ENCODE results near the gene CPAMD8. TPM values are rescaled to one million over a fixed set of nuclear protein-coding genes. Genes with fewer than 3 reads are reported as not detected.
"Not testable (repeated sequence)": the region's sequence is repeated elsewhere in the genome, so short reads cannot be mapped to it uniquely, and the experiment has no call there.

Gene CPAMD8
- total and polyA plus RNA-seq, 2 donors (not counting 1 experiment from before 2014, with no cell fraction given), result 1.1 to 2.7 TPM

DNA sequence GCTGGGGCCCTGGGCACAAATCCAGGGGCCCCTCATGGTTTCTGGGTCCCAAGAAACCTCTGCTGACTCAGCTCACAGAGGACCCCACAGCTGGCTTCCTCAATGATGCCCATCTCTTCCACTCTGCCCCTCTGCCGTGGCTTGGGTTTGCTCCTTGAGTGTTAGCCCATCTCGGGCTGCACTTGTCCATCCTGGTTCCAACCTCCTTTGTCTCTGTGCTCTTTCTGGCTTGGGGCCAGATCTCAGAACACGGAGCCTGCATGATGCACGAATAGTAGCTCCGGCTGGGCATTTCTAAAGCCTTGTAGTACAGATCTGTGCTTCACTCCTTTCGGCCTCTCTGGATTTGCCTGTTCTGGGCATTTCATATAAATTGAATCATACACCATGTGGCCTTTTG is 84.0 kb downstream of the CPAMD8 start:
- no peak overlapping the region for H3K4me3 ChIP-seq (ENCODE audit: control extremely low read depth in 1 of 5, extremely low read depth in 1 of 5, insufficient read depth in 1 of 5, low read depth in 2 of 5, low read length in 4 of 5)
- no peak overlapping the region for H3K27ac ChIP-seq (ENCODE audit: low read length in 2 of 2)
- no peak overlapping the region for H3K9ac ChIP-seq (ENCODE audit: low read length)
- 79% methylated on average over 5 of the region's 6 CpGs for WGBS (ENCODE audit: insufficient coverage)
- H3K27me3 Mint-ChIP-seq, result no peaks in the 10 kb centered on the region
- no peak overlapping the region for H3K4me3 Mint-ChIP-seq
- H3K36me3 ChIP-seq (replicated peaks in 1 of 2; ENCODE audit: control extremely low read depth in 1 of 2, control insufficient read depth in 1 of 2, extremely low read depth in 1 of 2, insufficient read depth in 2 of 2, low read length in 1 of 2), result no peaks in the 10 kb centered on the region
- ATAC-seq (ENCODE audit: low read depth), result no peak
- intact Hi-C loops (cut with micrococcal nuclease), result no loop called here
- H3K9me3 Mint-ChIP-seq (ENCODE audit: insufficient read depth), result no peaks in the 10 kb centered on the region
- no peaks in the 10 kb centered on the region for H4K20me1 ChIP-seq (ENCODE audit: control insufficient read depth, insufficient read depth, low read length, poor library complexity, severe bottlenecking)
- H3K79me2 ChIP-seq (ENCODE audit: control insufficient read depth, insufficient read depth, low read length), result no peaks in the 10 kb centered on the region
- no peak for DNase-seq
- TF ChIP-seq, protein P1, sequence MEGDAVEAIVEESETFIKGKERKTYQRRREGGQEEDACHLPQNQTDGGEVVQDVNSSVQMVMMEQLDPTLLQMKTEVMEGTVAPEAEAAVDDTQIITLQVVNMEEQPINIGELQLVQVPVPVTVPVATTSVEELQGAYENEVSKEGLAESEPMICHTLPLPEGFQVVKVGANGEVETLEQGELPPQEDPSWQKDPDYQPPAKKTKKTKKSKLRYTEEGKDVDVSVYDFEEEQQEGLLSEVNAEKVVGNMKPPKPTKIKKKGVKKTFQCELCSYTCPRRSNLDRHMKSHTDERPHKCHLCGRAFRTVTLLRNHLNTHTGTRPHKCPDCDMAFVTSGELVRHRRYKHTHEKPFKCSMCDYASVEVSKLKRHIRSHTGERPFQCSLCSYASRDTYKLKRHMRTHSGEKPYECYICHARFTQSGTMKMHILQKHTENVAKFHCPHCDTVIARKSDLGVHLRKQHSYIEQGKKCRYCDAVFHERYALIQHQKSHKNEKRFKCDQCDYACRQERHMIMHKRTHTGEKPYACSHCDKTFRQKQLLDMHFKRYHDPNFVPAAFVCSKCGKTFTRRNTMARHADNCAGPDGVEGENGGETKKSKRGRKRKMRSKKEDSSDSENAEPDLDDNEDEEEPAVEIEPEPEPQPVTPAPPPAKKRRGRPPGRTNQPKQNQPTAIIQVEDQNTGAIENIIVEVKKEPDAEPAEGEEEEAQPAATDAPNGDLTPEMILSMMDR (IDR thresholded peaks at IDR 0.05), result no peak
- no peak for TF ChIP-seq EZH2 (IDR thresholded peaks at IDR 0.05; ENCODE audit: borderline replicate concordance, insufficient read depth, low read depth, low read length, poor library complexity, severe bottlenecking)
- no peak overlapping the region for H3K27ac Mint-ChIP-seq
- peaks cover 0 to 8% (median 0%) of the 10 kb centered on the region in 3 donors for H3K9me3 ChIP-seq (ENCODE audit: control extremely low read depth in 1 of 3, control insufficient read depth in 2 of 3, insufficient read depth in 1 of 3, low read length in 2 of 3)
- no peak overlapping the region for H3K4me2 ChIP-seq (replicated peaks; ENCODE audit: low read depth, low read length, poor library complexity, severe bottlenecking)
- no peaks in the 10 kb centered on the region for H3K4me1 ChIP-seq (ENCODE audit: control insufficient read depth in 2 of 2, insufficient read depth in 2 of 2, low read length in 2 of 2)
- ChIA-PET CTCF (interaction anchor here (0.7 kb wide), 1 partner anchor 45 kb away, joined by 3 read pairs; no protein-coding TSS in a partner anchor), POLR2A (no interaction called here)
- H3K4me1 Mint-ChIP-seq, result no peaks in the 10 kb centered on the region
- H2AFZ ChIP-seq (ENCODE audit: insufficient read depth, low read depth, low read length, poor library complexity, severe bottlenecking), result no peak overlapping the region
- H3K27me3 ChIP-seq (replicated peaks in 1 of 4; ENCODE audit: control extremely low read depth in 1 of 4, control insufficient read depth in 3 of 4, insufficient read depth in 4 of 4, low read length in 3 of 4), result peaks cover 0 to 5% (median 0%) of the 10 kb centered on the region in 4 experiments

DNA sequence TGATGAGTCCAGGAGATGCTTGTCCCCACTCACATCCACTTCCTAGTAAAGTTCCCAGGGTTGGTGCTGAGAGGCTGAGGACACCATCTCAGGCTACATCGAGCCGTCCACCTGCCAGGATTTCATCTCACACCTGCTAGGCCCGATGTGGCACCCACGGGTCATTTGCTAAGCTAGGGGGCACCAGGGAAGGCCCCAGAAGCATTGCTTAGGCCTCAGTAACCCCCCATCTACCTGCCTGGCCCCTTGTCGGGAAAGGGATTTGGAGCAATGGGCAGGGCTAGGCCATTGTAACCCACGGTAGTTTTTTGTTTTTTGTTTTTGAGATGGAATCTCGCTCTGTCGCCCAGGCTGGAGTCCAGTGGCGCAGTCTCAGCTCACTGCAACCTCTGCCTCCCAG is 86.0 kb downstream of the CPAMD8 start:
- ATAC-seq (ENCODE audit: low read depth) (no peak), DNase-seq (no peak)
- Histone ChIP-seq H3K9me3 (ENCODE audit: control extremely low read depth in 1 of 3, control insufficient read depth in 2 of 3, insufficient read depth in 1 of 3, low read length in 2 of 3) (peaks cover 0 to 17% (median under 1%) of the 10 kb centered on the region in 3 donors), H3K79me2 (ENCODE audit: control insufficient read depth, insufficient read depth, low read length) (no peaks in the 10 kb centered on the region), H3K4me1 (ENCODE audit: control insufficient read depth in 2 of 2, insufficient read depth in 2 of 2, low read length in 2 of 2) (no peaks in the 10 kb centered on the region), H3K27ac (ENCODE audit: low read length in 2 of 2) (no peak overlapping the region), H2AFZ (ENCODE audit: insufficient read depth, low read depth, low read length, poor library complexity, severe bottlenecking) (no peak overlapping the region), H4K20me1 (ENCODE audit: control insufficient read depth, insufficient read depth, low read length, poor library complexity, severe bottlenecking) (no peaks in the 10 kb centered on the region), H3K36me3 (replicated peaks in 1 of 2; ENCODE audit: control extremely low read depth in 1 of 2, control insufficient read depth in 1 of 2, extremely low read depth in 1 of 2, insufficient read depth in 2 of 2, low read length in 1 of 2) (no peaks in the 10 kb centered on the region), H3K4me2 (replicated peaks; ENCODE audit: low read depth, low read length, poor library complexity, severe bottlenecking) (no peak overlapping the region), H3K9ac (ENCODE audit: low read length) (no peak overlapping the region), H3K4me3 (ENCODE audit: control extremely low read depth in 1 of 5, extremely low read depth in 1 of 5, insufficient read depth in 1 of 5, low read depth in 2 of 5, low read length in 4 of 5) (no peak overlapping the region), H3K27me3 (replicated peaks in 1 of 4; ENCODE audit: control extremely low read depth in 1 of 4, control insufficient read depth in 3 of 4, insufficient read depth in 4 of 4, low read length in 3 of 4) (peaks cover 0 to 5% (median 0%) of the 10 kb centered on the region in 4 experiments)
- intact Hi-C loops (cut with micrococcal nuclease), result no loop called here
- no peak for TF ChIP-seq EZH2 (IDR thresholded peaks at IDR 0.05; ENCODE audit: borderline replicate concordance, insufficient read depth, low read depth, low read length, poor library complexity, severe bottlenecking)
- Mint-ChIP-seq H3K27ac (no peak overlapping the region), H3K9me3 (ENCODE audit: insufficient read depth) (peaks cover 3% of the 10 kb centered on the region), H3K27me3 (no peaks in the 10 kb centered on the region), H3K4me1 (no peaks in the 10 kb centered on the region), H3K4me3 (no peak overlapping the region)
- POLR2A ChIA-PET, result no interaction called here
- WGBS (ENCODE audit: insufficient coverage), result 100% methylated on average over 6 of the region's 9 CpGs
- CTCF ChIA-PET, result no interaction called here

DNA sequence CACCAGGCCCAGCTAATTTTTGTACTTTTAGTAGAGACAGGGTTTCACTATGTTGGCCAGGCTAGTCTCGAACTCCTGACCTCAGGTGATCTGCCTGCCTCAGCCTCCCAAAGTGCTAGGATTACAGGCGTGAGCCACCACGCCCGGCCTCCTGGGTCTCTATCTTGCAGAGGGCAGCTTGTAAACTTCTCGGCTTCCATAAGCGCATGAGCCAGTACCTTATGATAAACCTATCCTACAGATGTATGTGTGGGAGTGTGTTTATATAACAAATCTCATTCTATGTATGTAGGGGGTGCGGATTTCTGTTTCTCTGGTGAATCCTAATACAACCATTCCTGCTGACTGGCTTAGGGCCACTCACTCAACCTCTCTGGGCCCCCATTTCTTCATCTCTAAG is 86.5 kb downstream of the CPAMD8 start:
- CTCF ChIA-PET; H3K36me3 ChIP-seq (replicated peaks in 1 of 2; ENCODE audit: control extremely low read depth in 1 of 2, control insufficient read depth in 1 of 2, extremely low read depth in 1 of 2, insufficient read depth in 2 of 2, low read length in 1 of 2); H3K27ac Mint-ChIP-seq; H4K20me1 ChIP-seq (ENCODE audit: control insufficient read depth, insufficient read depth, low read length, poor library complexity, severe bottlenecking); H3K4me2 ChIP-seq (replicated peaks; ENCODE audit: low read depth, low read length, poor library complexity, severe bottlenecking); intact Hi-C loops (cut with micrococcal nuclease); H3K4me3 Mint-ChIP-seq; H3K4me3 ChIP-seq (ENCODE audit: control extremely low read depth in 1 of 5, extremely low read depth in 1 of 5, insufficient read depth in 1 of 5, low read depth in 2 of 5, low read length in 4 of 5); DNase-seq; H3K27ac ChIP-seq (ENCODE audit: low read length in 2 of 2); ATAC-seq (ENCODE audit: low read depth); H3K4me1 ChIP-seq (ENCODE audit: control insufficient read depth in 2 of 2, insufficient read depth in 2 of 2, low read length in 2 of 2); H3K27me3 ChIP-seq (replicated peaks in 1 of 4; ENCODE audit: control extremely low read depth in 1 of 4, control insufficient read depth in 3 of 4, insufficient read depth in 4 of 4, low read length in 3 of 4); H3K9me3 Mint-ChIP-seq (ENCODE audit: insufficient read depth); H3K9ac ChIP-seq (ENCODE audit: low read length); H2AFZ ChIP-seq (ENCODE audit: insufficient read depth, low read depth, low read length, poor library complexity, severe bottlenecking); H3K27me3 Mint-ChIP-seq; H3K79me2 ChIP-seq (ENCODE audit: control insufficient read depth, insufficient read depth, low read length); H3K4me1 Mint-ChIP-seq: not testable (repeated sequence)
- peaks cover 0 to 17% (median 5%) of the 10 kb centered on the region in 3 donors for H3K9me3 ChIP-seq (ENCODE audit: control extremely low read depth in 1 of 3, control insufficient read depth in 2 of 3, insufficient read depth in 1 of 3, low read length in 2 of 3)
- WGBS (ENCODE audit: insufficient coverage), result 100% methylated on average over 1 of the region's 7 CpGs
- POLR2A ChIA-PET, result interaction anchor here (1.1 kb wide), 1 partner anchor 188 kb away, joined by 4 read pairs; no protein-coding TSS in a partner anchor
